WERI-Rb-1 (cell line): ENCODE results near the gene SDK2.
"Not testable (repeated sequence)": the region's sequence is repeated elsewhere in the genome, so short reads cannot be mapped to it uniquely, and the experiment has no call there.

ENCODE experiments used
- DNase-seq: peaks from one replicate; pipeline ENCODE4 v3.0.0-alpha.2; 2020
- H3K27ac ChIP-seq: fragments of 250-450 bp; sonication (Bioruptor Pico); 2 replicates; pipeline ENCODE4 v1.5.1; 2020; ENCODE audit warnings: mild to moderate bottlenecking, moderate library complexity
- H3K27me3 ChIP-seq: fragments of 250-450 bp; sonication (Bioruptor Pico); 2 replicates; pipeline ENCODE4 v1.5.1; 2021; ENCODE audit warnings: mild to moderate bottlenecking, low read depth, moderate library complexity; ENCODE audit not compliant: insufficient read depth, severe bottlenecking
- H3K36me3 ChIP-seq: fragments of 250-450 bp; sonication (Bioruptor Pico); 2 replicates; pipeline ENCODE4 v1.5.1; 2020; ENCODE audit warnings: mild to moderate bottlenecking, moderate library complexity
- H3K4me3 ChIP-seq: 2 replicates; pipeline ENCODE4 v1.5.1; 2011; ENCODE audit warnings: low read depth, mild to moderate bottlenecking, control low read depth, low read length
- H3K9me3 ChIP-seq: fragments of 250-450 bp; sonication (Bioruptor Pico); 2 replicates; pipeline ENCODE4 v1.5.1; 2021; ENCODE audit warnings: mild to moderate bottlenecking, moderate library complexity; ENCODE audit not compliant: severe bottlenecking
- CTCF ChIP-seq: IDR thresholded peaks from 2 replicates; pipeline ENCODE4 v1.5.1; 2011; ENCODE audit warnings: low read depth, mild to moderate bottlenecking, control low read depth, inconsistent platforms, low read length

The SDK2 gene

GRCh38 chr17:73318427-73318813, 325.8 kb downstream of the SDK2 start:
- H3K36me3 ChIP-seq, result no peaks in the 10 kb centered on the region
- no peaks in the 10 kb centered on the region for H3K9me3 ChIP-seq
- H3K4me3 ChIP-seq, result no peak overlapping the region
- TF ChIP-seq CTCF, result no peak
- no peak overlapping the region for H3K27ac ChIP-seq
- DNase-seq, result no peak
- H3K27me3 ChIP-seq, result no peaks in the 10 kb centered on the region

GRCh38 chr17:73317513-73318426, 326.5 kb downstream of the SDK2 start:
- no peak overlapping the region for H3K27ac ChIP-seq
- no peak overlapping the region for H3K4me3 ChIP-seq
- no peak for TF ChIP-seq CTCF
- no peaks in the 10 kb centered on the region for H3K27me3 ChIP-seq
- H3K9me3 ChIP-seq, result no peaks in the 10 kb centered on the region
- DNase-seq, result no peak
- H3K36me3 ChIP-seq, result no peaks in the 10 kb centered on the region

GRCh38 chr17:73316919-73317505, 327.2 kb downstream of the SDK2 start:
- Histone ChIP-seq H3K9me3 (no peaks in the 10 kb centered on the region), H3K27ac (no peak overlapping the region), H3K36me3 (no peaks in the 10 kb centered on the region), H3K4me3 (no peak overlapping the region), H3K27me3 (no peaks in the 10 kb centered on the region)
- no peak for TF ChIP-seq CTCF
- no peak for DNase-seq

GRCh38 chr17:73315471-73315870, 328.8 kb downstream of the SDK2 start:
- no peak for TF ChIP-seq CTCF
- Histone ChIP-seq H3K9me3 (no peaks in the 10 kb centered on the region), H3K27ac (no peak overlapping the region; the same call in 1 of the 2 replicates), H3K4me3 (no peak overlapping the region), H3K27me3 (no peaks in the 10 kb centered on the region), H3K36me3 (peaks cover 6% of the 10 kb centered on the region; the same call in 1 of the 2 replicates)
- no peak for DNase-seq

- no peak overlapping the region for H3K27ac ChIP-seq
- no peaks in the 10 kb centered on the region for H3K9me3 ChIP-seq
- H3K27me3 ChIP-seq, result no peaks in the 10 kb centered on the region
- no peak for DNase-seq
- H3K36me3 ChIP-seq, result peaks cover 11% of the 10 kb centered on the region
- H3K4me3 ChIP-seq, result no peak overlapping the region
- no peak for TF ChIP-seq CTCF
Measured at GRCh38 chr17:73313526-73314127, 330.6 kb downstream of the SDK2 start.

- H3K36me3 ChIP-seq, result peaks cover 16% of the 10 kb centered on the region
- H3K27me3 ChIP-seq, H3K9me3 ChIP-seq, H3K4me3 ChIP-seq, DNase-seq: not testable (repeated sequence)
- peak overlapping the region; percentile 93; the same call in 1 of the 2 replicates for H3K27ac ChIP-seq
Measured at GRCh38 chr17:73312887-73313286, 331.4 kb downstream of the SDK2 start.
